Right lobe of liver (tissue), 4 donors: ENCODE data around the gene CATSPER1.

Experiments used
- CTCF ChIP-seq, 4 donors: fragments of 200-600 bp in 3 of 4; fragments of 450-650 bp in 1 of 4; IDR thresholded peaks; one replicate each; pipeline versions ENCODE4 v1.5.1 to v1.8.0; 2016 to 2022; ENCODE audit warnings: antibody characterized with exemption in 4 of 4, mild to moderate bottlenecking in 2 of 4
- POLR2A ChIP-seq: fragments of 450-650 bp; IDR thresholded peaks from one replicate; pipeline ENCODE4 v1.6.1; 2017; ENCODE audit warnings: antibody characterized with exemption, mild to moderate bottlenecking
- donor health status: DM: no; HTN: no; CAD: no.
- donor health status: DM: no; HTN: no; CAD: no.
- donor health status: DM: no; HTN: yes; CAD: no.

GRCh38 chr11:66070604-66071380, 44.5 kb upstream of the CATSPER1 start:
- no peak for TF ChIP-seq CTCF (IDR thresholded peaks at IDR 0.05)
- TF ChIP-seq POLR2A, result no peak
